WERI-Rb-1 (cell line): ENCODE results near the gene NWD2.

Source experiments
- DNase-seq: peaks from one replicate; pipeline ENCODE4 v3.0.0-alpha.2; 2020
- H3K27ac ChIP-seq: fragments of 250-450 bp; sonication (Bioruptor Pico); 2 replicates; pipeline ENCODE4 v1.5.1; 2020; ENCODE audit warnings: mild to moderate bottlenecking, moderate library complexity
- H3K27me3 ChIP-seq: fragments of 250-450 bp; sonication (Bioruptor Pico); 2 replicates; pipeline ENCODE4 v1.5.1; 2021; ENCODE audit warnings: mild to moderate bottlenecking, low read depth, moderate library complexity; ENCODE audit not compliant: insufficient read depth, severe bottlenecking
- H3K36me3 ChIP-seq: fragments of 250-450 bp; sonication (Bioruptor Pico); 2 replicates; pipeline ENCODE4 v1.5.1; 2020; ENCODE audit warnings: mild to moderate bottlenecking, moderate library complexity
- H3K4me3 ChIP-seq: 2 replicates; pipeline ENCODE4 v1.5.1; 2011; ENCODE audit warnings: low read depth, mild to moderate bottlenecking, control low read depth, low read length
- H3K9me3 ChIP-seq: fragments of 250-450 bp; sonication (Bioruptor Pico); 2 replicates; pipeline ENCODE4 v1.5.1; 2021; ENCODE audit warnings: mild to moderate bottlenecking, moderate library complexity; ENCODE audit not compliant: severe bottlenecking
- TF ChIP-seq, protein P1 (sequence below): IDR thresholded peaks from 2 replicates; pipeline ENCODE4 v1.5.1; 2011; ENCODE audit warnings: low read depth, mild to moderate bottlenecking, control low read depth, inconsistent platforms, low read length

Gene NWD2

GRCh38 chr4:37478151-37478550 is 233.6 kb downstream of the NWD2 start:
- Histone ChIP-seq H3K4me3 (no peak overlapping the region), H3K9me3 (peaks cover 2% of the 10 kb centered on the region), H3K36me3 (no peaks in the 10 kb centered on the region), H3K27me3 (peaks cover 81% of the 10 kb centered on the region), H3K27ac (no peak overlapping the region)
- DNase-seq, result no peak
- TF ChIP-seq, protein P1, sequence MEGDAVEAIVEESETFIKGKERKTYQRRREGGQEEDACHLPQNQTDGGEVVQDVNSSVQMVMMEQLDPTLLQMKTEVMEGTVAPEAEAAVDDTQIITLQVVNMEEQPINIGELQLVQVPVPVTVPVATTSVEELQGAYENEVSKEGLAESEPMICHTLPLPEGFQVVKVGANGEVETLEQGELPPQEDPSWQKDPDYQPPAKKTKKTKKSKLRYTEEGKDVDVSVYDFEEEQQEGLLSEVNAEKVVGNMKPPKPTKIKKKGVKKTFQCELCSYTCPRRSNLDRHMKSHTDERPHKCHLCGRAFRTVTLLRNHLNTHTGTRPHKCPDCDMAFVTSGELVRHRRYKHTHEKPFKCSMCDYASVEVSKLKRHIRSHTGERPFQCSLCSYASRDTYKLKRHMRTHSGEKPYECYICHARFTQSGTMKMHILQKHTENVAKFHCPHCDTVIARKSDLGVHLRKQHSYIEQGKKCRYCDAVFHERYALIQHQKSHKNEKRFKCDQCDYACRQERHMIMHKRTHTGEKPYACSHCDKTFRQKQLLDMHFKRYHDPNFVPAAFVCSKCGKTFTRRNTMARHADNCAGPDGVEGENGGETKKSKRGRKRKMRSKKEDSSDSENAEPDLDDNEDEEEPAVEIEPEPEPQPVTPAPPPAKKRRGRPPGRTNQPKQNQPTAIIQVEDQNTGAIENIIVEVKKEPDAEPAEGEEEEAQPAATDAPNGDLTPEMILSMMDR, result no peak

- Histone ChIP-seq H3K4me3 (no peak overlapping the region), H3K9me3 (peaks cover 2% of the 10 kb centered on the region), H3K27me3 (peaks cover 87% of the 10 kb centered on the region), H3K36me3 (no peaks in the 10 kb centered on the region), H3K27ac (no peak overlapping the region)
- TF ChIP-seq, protein P1, result no peak
- no peak for DNase-seq
These were observed 236.0 kb downstream of the NWD2 start for GRCh38 chr4:37480509-37480908.

- Histone ChIP-seq H3K27ac (no peak overlapping the region), H3K36me3 (no peaks in the 10 kb centered on the region), H3K4me3 (no peak overlapping the region), H3K27me3 (peaks cover 94% of the 10 kb centered on the region), H3K9me3 (peaks cover 2% of the 10 kb centered on the region)
- TF ChIP-seq, protein P1, result no peak
- DNase-seq, result no peak
These were observed 237.1 kb downstream of the NWD2 start for GRCh38 chr4:37481547-37482122.

GRCh38 chr4:37482236-37482913 is 237.8 kb downstream of the NWD2 start:
- no peak for DNase-seq
- no peak overlapping the region for H3K27ac ChIP-seq
- TF ChIP-seq, protein P1, result no peak
- H3K9me3 ChIP-seq, result peaks cover 2% of the 10 kb centered on the region
- peaks cover 91% of the 10 kb centered on the region for H3K27me3 ChIP-seq
- no peak overlapping the region for H3K4me3 ChIP-seq
- no peaks in the 10 kb centered on the region for H3K36me3 ChIP-seq

DNA sequence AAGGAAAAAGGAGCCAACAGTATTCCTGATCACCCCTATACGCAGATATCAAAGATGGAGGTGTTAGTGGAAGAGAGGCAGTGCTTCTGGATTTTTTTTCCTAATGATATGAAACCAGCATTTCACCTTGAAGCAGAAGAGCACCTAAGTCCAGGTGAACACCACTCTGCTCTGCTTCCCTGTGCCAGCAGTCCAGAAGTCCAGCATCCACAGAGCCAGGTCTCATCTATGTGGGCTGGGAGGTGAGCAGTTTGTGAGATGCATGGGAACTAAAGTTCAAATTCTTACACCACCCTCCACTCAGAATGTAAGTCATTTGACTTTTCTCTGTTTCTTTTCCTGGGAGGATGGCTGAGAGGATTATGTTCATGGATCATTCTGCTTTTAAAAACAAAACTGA is 239.1 kb downstream of the NWD2 start:
- Histone ChIP-seq H3K27me3 (peaks cover 90% of the 10 kb centered on the region), H3K9me3 (peaks cover 2% of the 10 kb centered on the region), H3K36me3 (no peaks in the 10 kb centered on the region), H3K27ac (no peak overlapping the region), H3K4me3 (no peak overlapping the region)
- TF ChIP-seq, protein P1, result no peak
- no peak for DNase-seq
